K562 (cell line): ENCODE data around the gene CD68. TPM values are rescaled to one million over a fixed set of nuclear protein-coding genes. Genes with fewer than 3 reads are reported as not detected.

ENCODE experiments used
- BRCA1 ChIP-seq, 2 experiments: fragments of 450-650 bp in 1 of 2; sonication (generic) in 1 of 2; formaldehyde crosslinking in 1 of 2; IDR thresholded peaks; 2 replicates each; pipeline versions ENCODE4 v1.5.0 to v1.6.1; 2017 to 2020; ENCODE audit warnings: mild to moderate bottlenecking in 1 of 2, missing genetic modification reagents in 1 of 2
- CBFA2T2 ChIP-seq: fragments of 450-650 bp; conservative IDR thresholded peaks from 2 replicates; pipeline ENCODE4 v1.6.1; 2017; ENCODE audit warnings: mild to moderate bottlenecking
- CREBBP ChIP-seq: IDR thresholded peaks from one replicate; pipeline ENCODE4 v1.6.1; 2012; ENCODE audit warnings: low read depth, mild to moderate bottlenecking, control low read depth, inconsistent platforms, low read length
- ELK1 ChIP-seq: sonication (generic); formaldehyde crosslinking; IDR thresholded peaks from 2 replicates; pipeline ENCODE4 v1.8.1; 2022; ENCODE audit warnings: missing genetic modification reagents
- EWSR1 ChIP-seq: fragments of 450-650 bp; IDR thresholded peaks from 2 replicates; pipeline ENCODE4 v1.6.1; 2018; ENCODE audit warnings: borderline replicate concordance, mild to moderate bottlenecking, low read depth, moderate library complexity; ENCODE audit not compliant: partially characterized antibody
- FOXM1 ChIP-seq, 2 experiments: fragments of 450-650 bp in 1 of 2; sonication (generic) in 1 of 2; formaldehyde crosslinking in 1 of 2; IDR thresholded peaks; 2 replicates each; pipeline versions ENCODE4 v1.6.1 to v1.9.0; 2017 to 2022; ENCODE audit warnings: low read depth in 2 of 2, mild to moderate bottlenecking in 2 of 2, missing genetic modification reagents in 1 of 2, moderate library complexity in 1 of 2
- GTF3C2 ChIP-seq: IDR thresholded peaks from 3 replicates; pipeline ENCODE4 v1.6.1; 2011; ENCODE audit warnings: borderline replicate concordance, mild to moderate bottlenecking, moderate library complexity; ENCODE audit not compliant: insufficient read length; ENCODE audit errors: extremely low read depth
- IFI16 ChIP-seq: fragments of 250-450 bp; sonication (Bioruptor Pico); IDR thresholded peaks from 2 replicates; pipeline ENCODE4 v2.1.2; 2022; ENCODE audit warnings: mild to moderate bottlenecking, inconsistent platforms
- KLF16 ChIP-seq: IDR thresholded peaks from 2 replicates; pipeline ENCODE4 v1.6.1; 2016; ENCODE audit warnings: antibody characterized with exemption
- MAZ ChIP-seq, 2 experiments: fragments of 450-650 bp in 1 of 2; sonication (generic) in 1 of 2; formaldehyde crosslinking; IDR thresholded peaks in 1 of 2; conservative IDR thresholded peaks in 1 of 2; 2 replicates each; pipeline versions ENCODE4 v1.4.0 to v1.5.0; 2020; ENCODE audit warnings: mild to moderate bottlenecking in 1 of 2, missing genetic modification reagents in 1 of 2
- MEF2D ChIP-seq: conservative IDR thresholded peaks from 2 replicates; pipeline ENCODE4 v1.6.1; 2016; ENCODE audit warnings: low read depth, missing genetic modification characterization, missing compliant biosample characterization
- MTF1 ChIP-seq: fragments of 250-450 bp; sonication (Bioruptor Pico); IDR thresholded peaks from 2 replicates; pipeline ENCODE4 v1.9.0; 2021; ENCODE audit warnings: moderate library complexity, mild to moderate bottlenecking, inconsistent platforms, borderline replicate concordance
- NCOA2 ChIP-seq, 2 experiments: fragments of 450-650 bp; IDR thresholded peaks; 2 replicates each; pipeline ENCODE4 v1.6.1; 2018; ENCODE audit warnings: mild to moderate bottlenecking in 2 of 2, moderate library complexity in 1 of 2; ENCODE audit not compliant: partially characterized antibody in 2 of 2
- NR4A1 ChIP-seq, 2 experiments: fragments of 250-450 bp in 1 of 2; fragments of 450-650 bp in 1 of 2; sonication (Bioruptor Pico) in 1 of 2; IDR thresholded peaks; 2 replicates each; pipeline versions ENCODE4 v1.4.0 to v1.6.1; 2016 to 2020; ENCODE audit warnings: mild to moderate bottlenecking in 2 of 2, missing compliant biosample characterization in 1 of 2, missing genetic modification characterization in 1 of 2, moderate library complexity in 1 of 2
- PHTF2 ChIP-seq: fragments of 250-450 bp; sonication (Bioruptor Pico); IDR thresholded peaks from 2 replicates; pipeline ENCODE4 v1.5.0; 2021; ENCODE audit warnings: mild to moderate bottlenecking
- SMARCA4 ChIP-seq: fragments of 450-650 bp; IDR thresholded peaks from 2 replicates; pipeline ENCODE4 v1.6.1; 2016
- TAF9B ChIP-seq: fragments of 450-650 bp; IDR thresholded peaks from 2 replicates; pipeline ENCODE4 v1.6.1; 2018; ENCODE audit warnings: mild to moderate bottlenecking; ENCODE audit not compliant: partially characterized antibody
- XRCC5 ChIP-seq: fragments of 200-400 bp; formaldehyde crosslinking; IDR thresholded peaks from 2 replicates; pipeline ENCODE4 v1.6.1; 2017; ENCODE audit warnings: low read depth, mild to moderate bottlenecking, low read length
- YBX1 ChIP-seq: fragments of 450-650 bp; IDR thresholded peaks from 2 replicates; pipeline ENCODE4 v1.7.1; 2016; ENCODE audit warnings: mild to moderate bottlenecking
- ZBTB34 ChIP-seq: fragments of 250-450 bp; sonication (Bioruptor Pico); IDR thresholded peaks from 2 replicates; pipeline ENCODE4 v1.8.0; 2021; ENCODE audit warnings: mild to moderate bottlenecking, moderate library complexity
- ZFP1 ChIP-seq: fragments of 450-650 bp; formaldehyde crosslinking; IDR thresholded peaks from 2 replicates; pipeline ENCODE4 v1.4.0; 2020; ENCODE audit warnings: mild to moderate bottlenecking, mixed read lengths
- ZKSCAN1 ChIP-seq: fragments of 150-350 bp; IDR thresholded peaks from 2 replicates; pipeline ENCODE4 v1.6.1; 2016; ENCODE audit warnings: low read depth, low read length
- ZNF140 ChIP-seq: fragments of 250-450 bp; sonication (Bioruptor Pico); IDR thresholded peaks from 2 replicates; pipeline ENCODE4 v1.8.0; 2021; ENCODE audit warnings: moderate library complexity, mild to moderate bottlenecking, inconsistent platforms
- ZNF239 ChIP-seq: fragments of 250-450 bp; sonication (Bioruptor Pico); IDR thresholded peaks from 2 replicates; pipeline ENCODE4 v1.4.0; 2020; ENCODE audit warnings: mild to moderate bottlenecking
- ZNF316 ChIP-seq: fragments of 450-650 bp; IDR thresholded peaks from 2 replicates; pipeline ENCODE4 v1.6.1; 2016
- polyA plus RNA-seq, 8 experiments: library from polyadenylated mRNA; depleted of rRNA in 4 of 8; stranded (reverse) in 5 of 8; unstranded in 3 of 8; fragments of >200 nt; fragmentation: Nextera tagmentation in 2 of 8; fragmentation: Illumina TruSeq in 1 of 8; extraction: Ambion mirVana in 2 of 8; extraction: Trizol in 1 of 8; gene quantifications; 2 replicates each; pipeline versions ENCODE4 v1.2.1 to v1.2.3, GENCODE V29; 2011 to 2014; ENCODE audit warnings: inconsistent platforms in 1 of 8, missing spikeins in 1 of 8
- total RNA-seq, 7 experiments: library from RNA; depleted of rRNA in 6 of 7; stranded (reverse); fragments of >200 nt in 6 of 7; fragmentation: Illumina TruSeq in 2 of 7; extraction: Trizol in 2 of 7; gene quantifications; 2 replicates each; pipeline versions ENCODE4 v1.2.1 to v1.2.3, GENCODE V29; 2011 to 2021; ENCODE audit warnings: low replicate concordance in 1 of 7

CD68 gene
- total and polyA plus RNA-seq, 9 of the 15 experiments (the other 6 are each of a cell fraction or from before 2014, with no cell fraction given), result 28.2 to 89.8 (median 37.7) TPM

GRCh38 chr17:7553356-7553755 is 26.1 kb upstream of the CD68 start (continued):
- TF ChIP-seq MAZ (CRISPR knock-in tag; conservative IDR thresholded peaks at IDR 0.05 in 1 of 2, IDR thresholded peaks at IDR 0.05 in 1 of 2) (no peak), MEF2D (no peak), EWSR1 (no peak), GTF3C2 (no peak), CREBBP (no peak), KLF16 (peak; percentile 39; the same call in 1 of the 2 replicates), PHTF2 (CRISPR knock-in tag) (no peak), ZNF140 (CRISPR knock-in tag) (no peak), SMARCA4 (0 out of 2 replicates have a peak, but pooled peaks have one; percentile 18), BRCA1 (IDR thresholded peaks at IDR 0.05) (no peak), BRCA1 (CRISPR knock-in tag; IDR thresholded peaks at IDR 0.05) (no peak), NR4A1 (CRISPR knock-in tag; IDR thresholded peaks at IDR 0.05) (no peak), NR4A1 (tag; IDR thresholded peaks at IDR 0.05) (no peak), IFI16 (CRISPR knock-in tag) (no peak), ZBTB34 (CRISPR knock-in tag) (no peak), NCOA2 (IDR thresholded peaks at IDR 0.05; ENCODE audit: partially characterized antibody in 2 of 2) (no peak), ELK1 (no peak), FOXM1 (IDR thresholded peaks at IDR 0.05; ENCODE audit: low read depth) (peak; percentile 31; the same call in 1 of the 2 replicates), FOXM1 (CRISPR knock-in tag; IDR thresholded peaks at IDR 0.05; ENCODE audit: low read depth) (no peak), ZFP1 (CRISPR knock-in tag) (no peak), TAF9B (no peak), ZNF316 (no peak), MTF1 (CRISPR knock-in tag) (no peak), YBX1 (no peak), XRCC5 (no peak), ZKSCAN1 (no peak), ZNF239 (CRISPR knock-in tag) (peak; percentile 33; the same call in 1 of the 2 replicates), CBFA2T2 (peak; percentile 80)
